Heart left ventricle (tissue), 13 donors: ENCODE results near the gene SLC38A5.

Experiments used
- POLR2A ChIP-seq, 2 donors: fragments of 450-650 bp; IDR thresholded peaks; one replicate each; pipeline ENCODE4 v1.6.1; 2017; ENCODE audit warnings: antibody characterized with exemption in 2 of 2, mild to moderate bottlenecking in 2 of 2, moderate library complexity in 2 of 2
- TF ChIP-seq, protein P1 (sequence below), 12 donors: fragments of 200-600 bp; sonication (generic) in 4 of 12; IDR thresholded peaks; one replicate each; pipeline versions ENCODE4 v1.5.0 to v1.8.0; 2018 to 2022; ENCODE audit warnings: antibody characterized with exemption in 12 of 12, mild to moderate bottlenecking in 5 of 12
- donor health status: ischemic (EF 13 %, LVEDD 7.1; RV severe dilation, severe dysfunction).
- donor health status: DM: no; HTN: yes; CAD: no.
- donor health status: DM: no; HTN: no; CAD: no.
- donor health status: ischemic (EF 25% LVEDD 6.9; RV normal size, moderate dysfunction).
- donor health status: ischemic (EF 25% LVEDD 5.7; RV mildly dilated, moderate dysfunction).
- donor health status: ischemic (EF 35%, LVEDD 5.7; RV mildly dilated, moderate dysfunction).
- donor health status: nonischemic (EF 11% LVEDD 7.7; RV severe dilation, severe dysfunction).
- donor health status: DM: yes; HTN: yes; CAD: no.
- donor health status: PGD.
- donor health status: ischemic (EF 29% LVEDD 5.4; RV normal size, mild dysfunction).
- donor health status: nonischemic (EF 23%, LVEDD 6.1; RV moderate dilation, normal function).

DNA sequence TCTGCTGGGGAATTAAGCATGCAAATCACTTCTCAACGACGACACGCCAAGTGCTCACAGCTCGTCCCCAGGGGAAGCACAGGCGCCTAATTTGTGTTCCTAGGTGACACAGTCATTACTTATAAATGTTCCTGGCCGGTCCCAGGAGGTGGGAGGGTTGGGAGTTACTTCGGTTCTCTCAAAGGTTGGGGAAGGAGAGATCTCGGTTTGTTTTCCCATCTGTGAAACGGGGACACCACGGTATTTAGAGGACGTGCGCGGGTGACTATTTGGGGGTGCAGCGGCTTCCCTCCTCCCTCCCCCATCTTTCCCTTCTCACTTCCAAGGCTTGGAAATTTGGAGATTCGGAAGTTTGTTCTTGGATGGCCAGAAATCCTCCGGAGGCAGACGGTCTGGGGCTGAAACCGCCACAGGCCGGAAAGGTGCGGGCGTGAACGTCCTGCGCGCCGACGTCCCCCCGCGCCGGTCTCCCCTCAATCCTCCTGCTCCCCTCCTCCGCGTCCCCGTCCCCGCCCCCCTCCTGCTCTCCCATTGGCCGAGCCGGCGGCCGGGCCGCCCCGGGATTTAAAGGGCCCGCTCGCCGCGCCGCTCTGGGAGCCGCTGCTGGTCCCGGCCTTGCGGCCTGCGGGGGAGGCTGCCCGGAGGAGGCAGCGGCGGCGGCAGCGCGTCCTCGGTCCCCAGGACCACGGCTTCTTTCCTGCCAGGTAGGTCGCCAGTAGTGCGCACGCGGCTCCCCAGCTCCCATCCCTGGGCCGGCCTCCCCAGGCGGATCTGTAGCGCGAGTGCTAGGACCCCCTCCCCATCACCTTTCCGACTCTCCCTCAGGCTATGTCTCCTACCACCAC, 38.6 kb upstream of the SLC38A5 start, which contains the start of gene PORCN:
- TF ChIP-seq, protein P1, sequence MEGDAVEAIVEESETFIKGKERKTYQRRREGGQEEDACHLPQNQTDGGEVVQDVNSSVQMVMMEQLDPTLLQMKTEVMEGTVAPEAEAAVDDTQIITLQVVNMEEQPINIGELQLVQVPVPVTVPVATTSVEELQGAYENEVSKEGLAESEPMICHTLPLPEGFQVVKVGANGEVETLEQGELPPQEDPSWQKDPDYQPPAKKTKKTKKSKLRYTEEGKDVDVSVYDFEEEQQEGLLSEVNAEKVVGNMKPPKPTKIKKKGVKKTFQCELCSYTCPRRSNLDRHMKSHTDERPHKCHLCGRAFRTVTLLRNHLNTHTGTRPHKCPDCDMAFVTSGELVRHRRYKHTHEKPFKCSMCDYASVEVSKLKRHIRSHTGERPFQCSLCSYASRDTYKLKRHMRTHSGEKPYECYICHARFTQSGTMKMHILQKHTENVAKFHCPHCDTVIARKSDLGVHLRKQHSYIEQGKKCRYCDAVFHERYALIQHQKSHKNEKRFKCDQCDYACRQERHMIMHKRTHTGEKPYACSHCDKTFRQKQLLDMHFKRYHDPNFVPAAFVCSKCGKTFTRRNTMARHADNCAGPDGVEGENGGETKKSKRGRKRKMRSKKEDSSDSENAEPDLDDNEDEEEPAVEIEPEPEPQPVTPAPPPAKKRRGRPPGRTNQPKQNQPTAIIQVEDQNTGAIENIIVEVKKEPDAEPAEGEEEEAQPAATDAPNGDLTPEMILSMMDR (IDR thresholded peaks at IDR 0.05): no peak
- TF ChIP-seq POLR2A (IDR thresholded peaks at IDR 0.05): peak in 1 of 2 donors; percentile 68
